A549 treated with Mapracorat at 1 μM for 4 hours (cell line): ENCODE data around the gene RBM47. TPM values are rescaled to one million over a fixed set of nuclear protein-coding genes. Genes with fewer than 3 reads are reported as not detected.

Experiments
- total RNA-seq: library from RNA; stranded (reverse); fragments of 200-300 nt; extraction: Qiagen RNA extraction; gene quantifications from 5 replicates; pipeline ENCODE4 v1.2.3, GENCODE V29; 2022

RBM47 gene
- total RNA-seq: 19.2 to 24.7 TPM (median 23.5 TPM) in 5 replicates

DNA sequence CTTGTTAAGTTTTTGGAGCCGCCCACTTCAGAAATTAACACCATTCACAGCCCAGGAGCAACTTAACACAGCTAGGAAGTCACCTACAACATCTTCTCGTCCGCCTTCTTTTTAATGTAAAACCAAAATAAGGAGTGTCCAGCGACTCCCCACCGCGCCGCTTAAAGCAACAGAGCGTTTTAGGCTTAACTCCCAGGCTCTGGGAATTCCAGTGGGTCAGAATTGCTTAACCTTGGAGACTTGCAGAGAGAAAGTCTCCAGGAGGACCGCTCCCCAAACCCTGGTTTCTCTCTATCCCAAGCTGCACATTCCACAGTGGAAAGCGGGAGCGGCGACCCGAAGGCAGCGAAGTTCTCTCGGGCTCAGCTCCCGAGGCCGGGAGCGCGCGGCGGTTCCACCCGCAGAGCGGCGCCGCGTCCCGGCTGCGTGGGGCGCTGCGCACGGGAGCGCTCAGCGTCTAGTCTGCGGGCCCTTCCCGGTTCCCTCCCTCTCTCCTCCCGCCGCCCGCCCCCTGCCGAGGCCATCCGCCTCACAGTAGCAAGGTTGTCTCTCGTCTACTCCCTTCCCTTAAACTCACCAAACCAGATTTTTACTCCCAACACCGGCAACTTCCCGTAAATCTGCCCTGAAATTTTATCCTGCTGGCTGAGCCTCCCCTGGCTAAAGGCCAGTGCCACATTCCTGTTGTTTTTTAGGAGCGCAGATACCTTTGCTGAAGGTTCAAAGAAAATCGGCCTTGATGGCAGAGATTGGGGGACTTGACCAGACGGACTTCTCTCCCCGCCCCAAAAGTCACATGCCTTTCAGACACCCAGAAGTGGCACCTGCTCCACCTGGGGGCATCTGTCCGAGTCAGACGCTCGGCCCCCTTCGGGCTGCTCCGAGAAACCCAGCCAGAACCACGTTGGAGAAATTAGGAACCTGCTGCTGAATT lies at the start of gene RBM47:
TSS of gene RBM47 (minus strand) at position 464 of the 934 bp plus-strand sequence. CDS start 190,971 bp downstream, outside the sequence.

Other genes starting within 250 kb of the RBM47 start
- 0.17 to 0.62 TPM (median 0.41 TPM) in 5 replicates for gene NSUN7, start 120.1 kb upstream of the RBM47 start, total RNA-seq